PC-9 (cell line): ENCODE data around the gene VAMP3.

Experiments
- EZH2 ChIP-seq: fragments of 200-600 bp; sonication (generic); IDR thresholded peaks from 2 replicates; pipeline ENCODE4 v1.8.0; 2017; ENCODE audit warnings: antibody characterized with exemption, low read depth
- TF ChIP-seq, protein P1 (sequence below): fragments of 200-600 bp; sonication (generic); conservative IDR thresholded peaks from 2 replicates; pipeline ENCODE4 v1.6.1; 2017; ENCODE audit warnings: mixed run types, antibody characterized with exemption, mild to moderate bottlenecking, moderate library complexity

DNA sequence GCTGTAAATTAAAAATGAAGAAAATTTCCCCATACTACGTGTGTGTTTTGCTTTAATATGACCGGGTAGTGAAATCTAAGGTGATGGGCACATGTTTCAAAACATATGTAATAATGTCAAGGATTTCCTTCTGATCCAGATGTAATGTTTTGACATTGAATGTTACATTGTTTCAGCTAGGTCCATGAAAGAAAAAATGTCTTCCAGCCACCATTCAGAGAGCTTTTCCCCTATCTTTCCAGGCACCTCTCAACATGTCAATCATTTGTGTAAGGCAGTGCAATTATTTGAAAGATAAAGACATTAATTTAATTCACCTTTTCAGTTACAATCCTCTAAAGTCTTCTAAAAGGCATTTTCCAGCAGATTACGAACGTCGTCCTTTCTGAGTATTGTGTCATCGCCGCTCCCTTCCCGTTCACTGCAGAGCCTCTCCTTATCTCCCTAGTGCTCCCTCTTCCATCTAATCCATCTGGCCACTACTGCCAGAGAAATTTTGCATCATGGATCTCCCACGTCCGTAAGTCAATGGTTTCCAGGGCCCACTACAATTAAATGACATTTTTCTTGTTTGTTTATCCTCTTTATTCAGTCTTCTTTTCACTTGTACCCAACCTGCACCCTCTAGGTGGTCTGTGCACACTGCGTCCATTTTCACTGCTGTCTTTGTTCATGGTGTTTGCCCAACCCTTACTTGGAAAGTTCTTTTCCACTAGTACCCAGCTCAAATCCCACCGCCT is 1.3 kb upstream of the VAMP3 start:
- TF ChIP-seq, protein P1, sequence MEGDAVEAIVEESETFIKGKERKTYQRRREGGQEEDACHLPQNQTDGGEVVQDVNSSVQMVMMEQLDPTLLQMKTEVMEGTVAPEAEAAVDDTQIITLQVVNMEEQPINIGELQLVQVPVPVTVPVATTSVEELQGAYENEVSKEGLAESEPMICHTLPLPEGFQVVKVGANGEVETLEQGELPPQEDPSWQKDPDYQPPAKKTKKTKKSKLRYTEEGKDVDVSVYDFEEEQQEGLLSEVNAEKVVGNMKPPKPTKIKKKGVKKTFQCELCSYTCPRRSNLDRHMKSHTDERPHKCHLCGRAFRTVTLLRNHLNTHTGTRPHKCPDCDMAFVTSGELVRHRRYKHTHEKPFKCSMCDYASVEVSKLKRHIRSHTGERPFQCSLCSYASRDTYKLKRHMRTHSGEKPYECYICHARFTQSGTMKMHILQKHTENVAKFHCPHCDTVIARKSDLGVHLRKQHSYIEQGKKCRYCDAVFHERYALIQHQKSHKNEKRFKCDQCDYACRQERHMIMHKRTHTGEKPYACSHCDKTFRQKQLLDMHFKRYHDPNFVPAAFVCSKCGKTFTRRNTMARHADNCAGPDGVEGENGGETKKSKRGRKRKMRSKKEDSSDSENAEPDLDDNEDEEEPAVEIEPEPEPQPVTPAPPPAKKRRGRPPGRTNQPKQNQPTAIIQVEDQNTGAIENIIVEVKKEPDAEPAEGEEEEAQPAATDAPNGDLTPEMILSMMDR = no peak
- TF ChIP-seq EZH2 = no peak
